ENCODE measurements around the gene E2F6. TPM values are rescaled to one million over a fixed set of nuclear protein-coding genes. Genes with fewer than 3 reads are reported as not detected.

The E2F6 gene
- total and polyA plus RNA-seq, 2 of the 13 experiments (the other 11 are each of a cell fraction or from before 2014, with no cell fraction given), result 27.3 to 36.0 TPM

DNA sequence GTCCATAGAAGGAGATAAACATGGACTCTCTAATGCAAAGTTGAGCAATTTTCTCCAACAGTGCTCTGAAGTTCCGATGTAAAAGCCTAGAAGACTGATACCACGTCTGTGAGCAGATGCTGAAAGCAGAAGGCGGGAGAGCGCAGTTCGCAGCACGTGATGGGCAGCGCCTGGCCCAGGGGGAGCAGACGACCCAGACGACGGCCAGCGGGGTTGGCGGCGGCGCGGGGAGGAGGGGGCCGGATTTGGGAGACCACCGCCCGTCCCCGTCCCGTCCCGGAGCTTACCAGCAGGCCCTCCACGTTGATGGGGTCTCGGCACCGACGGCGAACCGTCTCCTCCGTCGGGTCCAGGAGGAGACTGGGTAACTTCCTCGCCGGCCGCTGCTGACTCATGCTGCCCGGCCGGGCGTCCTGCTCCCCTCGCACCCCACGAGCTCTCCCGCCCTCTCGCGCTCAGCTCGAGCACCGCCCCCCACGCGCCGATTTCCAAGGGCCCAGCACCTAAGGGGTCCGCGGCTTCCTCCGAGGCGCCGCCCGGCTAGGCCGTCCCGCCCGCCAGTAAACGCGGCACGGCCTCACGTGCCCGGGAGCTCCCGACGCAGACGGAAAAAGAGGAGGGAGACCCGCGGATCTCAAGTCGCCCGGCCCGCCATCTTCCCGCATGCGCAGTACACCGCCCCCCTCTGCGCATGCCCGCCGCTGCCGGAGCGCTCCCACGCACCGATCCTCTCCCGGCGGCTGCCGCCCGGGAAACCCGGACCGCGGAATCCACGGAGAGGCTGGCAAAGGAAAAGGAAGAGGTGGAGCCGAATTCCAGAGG is at the start of gene E2F6 (continued):
- TF ChIP-seq ZNF512 (CRISPR knock-in tag; IDR thresholded peaks at IDR 0.05), result peak; percentile 66; the same call in 1 of the 2 replicates
- no peak for TF ChIP-seq SMARCC2 (IDR thresholded peaks at IDR 0.05)
- TF ChIP-seq SIN3A (IDR thresholded peaks at IDR 0.05; ENCODE audit: borderline replicate concordance, low read depth, low read length), result peak; percentile 64; the same call in 1 of the 2 replicates
- TF ChIP-seq ZSCAN25 (CRISPR knock-in tag; IDR thresholded peaks at IDR 0.05), result peak; percentile 89
- peak; percentile 92 for TF ChIP-seq ZNF329 (CRISPR knock-in tag; IDR thresholded peaks at IDR 0.05; ENCODE audit: low read depth)
- TF ChIP-seq ARNT (IDR thresholded peaks at IDR 0.05), result no peak
- TF ChIP-seq TEF (CRISPR knock-in tag; IDR thresholded peaks at IDR 0.05), result peak; percentile 89
- no peak for TF ChIP-seq RFX3 (CRISPR knock-in tag; IDR thresholded peaks at IDR 0.05)
- peak; percentile 98 for TF ChIP-seq ZNF451 (CRISPR knock-in tag; IDR thresholded peaks at IDR 0.05)
- peak; percentile 97 for TF ChIP-seq KLF12 (CRISPR knock-in tag; IDR thresholded peaks at IDR 0.05; ENCODE audit: borderline replicate concordance)
- TF ChIP-seq FIP1L1 (IDR thresholded peaks at IDR 0.05; ENCODE audit: borderline replicate concordance, insufficient read depth, low read depth, low read length), result peak; percentile 97; the same call in 1 of the 2 replicates
- peak; percentile 96; the same call in 1 of the 2 replicates for TF ChIP-seq ZNF816 (CRISPR knock-in tag; IDR thresholded peaks at IDR 0.05; ENCODE audit: borderline replicate concordance)
- peak; percentile 69 for TF ChIP-seq ATF2 (CRISPR knock-in tag; IDR thresholded peaks at IDR 0.05)
- TF ChIP-seq, protein P1, sequence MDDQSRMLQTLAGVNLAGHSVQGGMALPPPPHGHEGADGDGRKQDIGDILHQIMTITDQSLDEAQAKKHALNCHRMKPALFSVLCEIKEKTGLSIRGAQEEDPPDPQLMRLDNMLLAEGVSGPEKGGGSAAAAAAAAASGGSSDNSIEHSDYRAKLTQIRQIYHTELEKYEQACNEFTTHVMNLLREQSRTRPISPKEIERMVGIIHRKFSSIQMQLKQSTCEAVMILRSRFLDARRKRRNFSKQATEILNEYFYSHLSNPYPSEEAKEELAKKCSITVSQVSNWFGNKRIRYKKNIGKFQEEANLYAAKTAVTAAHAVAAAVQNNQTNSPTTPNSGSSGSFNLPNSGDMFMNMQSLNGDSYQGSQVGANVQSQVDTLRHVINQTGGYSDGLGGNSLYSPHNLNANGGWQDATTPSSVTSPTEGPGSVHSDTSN (CRISPR knock-in tag; IDR thresholded peaks at IDR 0.05; ENCODE audit: borderline replicate concordance), result peak; percentile 93
- TF ChIP-seq KAT2B (IDR thresholded peaks at IDR 0.05; ENCODE audit: borderline replicate concordance, low read depth, low read length), result no peak
- TF ChIP-seq MAFK (conservative IDR thresholded peaks at IDR 0.05 in 1 of 2, IDR thresholded peaks at IDR 0.05 in 1 of 2; ENCODE audit: low read length in 2 of 2), result no peak
- TF ChIP-seq HMGA1 (CRISPR knock-in tag; conservative IDR thresholded peaks at IDR 0.05), result no peak
- peak; percentile 96 for TF ChIP-seq TFDP2 (CRISPR knock-in tag; IDR thresholded peaks at IDR 0.05)
- peak; percentile 56; the same call in 1 of the 2 replicates for TF ChIP-seq ZKSCAN1 (IDR thresholded peaks at IDR 0.05; ENCODE audit: low read length)
- 0 out of 2 replicates have a peak, but pooled peaks have one; percentile 40 for TF ChIP-seq MLX (CRISPR knock-in tag; IDR thresholded peaks at IDR 0.05)

Data from HepG2 (cell line).